Stimulated activated CD4-positive, alpha-beta T cell treated with anti-CD3 and anti-CD28 coated beads, Interleukin-4, amount 100 ng/mL, for 48 hours (primary cell): Measurements from ENCODE around the gene TWIST2.

ENCODE experiments used
- DNase-seq, 2 donors: peaks; one replicate each; pipeline ENCODE4 v3.0.0-alpha.2; 2020; ENCODE audit warnings: low read depth in 2 of 2

Gene TWIST2

GRCh38 chr2:238939521-238940403 lies 91.9 kb downstream of the TWIST2 start:
- no peak for DNase-seq

GRCh38 chr2:238940806-238941205 lies 92.9 kb downstream of the TWIST2 start:
- no peak for DNase-seq

DNA sequence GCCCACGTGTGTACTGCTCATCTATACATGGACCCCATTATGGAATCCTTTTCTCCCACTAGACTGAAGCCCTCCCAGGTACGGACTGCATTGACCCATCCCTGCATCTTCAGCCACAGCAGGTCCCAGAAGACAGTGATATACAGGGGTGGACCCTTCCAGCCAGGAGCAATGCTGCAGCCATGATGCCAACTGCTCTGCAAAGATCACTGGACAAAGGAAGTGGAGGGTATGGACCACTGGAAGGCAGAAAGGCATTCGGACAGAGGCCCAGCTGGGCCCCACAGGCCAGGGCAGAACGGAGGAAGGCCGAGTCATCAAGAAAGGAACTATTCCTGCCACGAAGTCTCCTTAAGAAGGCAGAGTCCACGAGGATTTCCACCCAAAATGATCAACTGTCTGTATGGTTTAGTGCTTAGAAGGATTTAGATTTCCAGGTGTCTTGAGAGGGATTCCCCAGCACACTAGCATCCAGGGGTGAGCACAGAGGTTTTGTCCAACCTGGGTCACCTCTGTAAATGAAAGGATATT lies 93.4 kb downstream of the TWIST2 start:
- DNase-seq: no peak

DNA sequence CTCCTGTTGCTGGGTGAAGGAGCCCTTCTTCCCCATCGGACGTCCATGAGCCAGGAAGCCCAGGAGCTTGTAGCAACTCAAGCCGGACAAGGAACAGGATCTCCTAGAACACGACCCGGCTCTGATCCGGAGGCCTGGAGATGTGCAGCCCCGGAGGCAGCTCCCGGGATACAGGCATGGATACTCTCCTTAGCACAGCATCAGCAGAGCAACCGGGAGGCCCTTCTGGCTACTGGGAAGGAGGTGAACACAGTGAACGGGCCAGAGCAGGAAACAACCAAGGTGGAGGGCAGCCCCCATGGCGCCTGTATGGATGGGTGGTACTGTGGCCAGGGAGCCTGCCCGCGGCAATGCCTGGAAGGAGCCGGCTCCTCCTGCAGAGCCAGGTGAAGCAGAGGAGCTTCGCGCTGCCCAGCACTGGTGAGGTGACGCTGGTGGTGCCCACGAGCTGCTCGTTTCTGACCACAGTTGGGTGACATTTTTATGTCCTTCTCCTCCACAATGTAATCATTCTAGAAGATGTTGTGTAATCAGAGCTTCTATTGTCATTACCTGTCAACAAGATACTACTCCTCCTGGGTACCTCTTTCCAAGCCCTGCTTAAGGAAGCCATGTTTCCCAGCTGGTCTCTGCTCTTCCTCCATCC lies 94.3 kb downstream of the TWIST2 start:
- DNase-seq: no peak

DNA sequence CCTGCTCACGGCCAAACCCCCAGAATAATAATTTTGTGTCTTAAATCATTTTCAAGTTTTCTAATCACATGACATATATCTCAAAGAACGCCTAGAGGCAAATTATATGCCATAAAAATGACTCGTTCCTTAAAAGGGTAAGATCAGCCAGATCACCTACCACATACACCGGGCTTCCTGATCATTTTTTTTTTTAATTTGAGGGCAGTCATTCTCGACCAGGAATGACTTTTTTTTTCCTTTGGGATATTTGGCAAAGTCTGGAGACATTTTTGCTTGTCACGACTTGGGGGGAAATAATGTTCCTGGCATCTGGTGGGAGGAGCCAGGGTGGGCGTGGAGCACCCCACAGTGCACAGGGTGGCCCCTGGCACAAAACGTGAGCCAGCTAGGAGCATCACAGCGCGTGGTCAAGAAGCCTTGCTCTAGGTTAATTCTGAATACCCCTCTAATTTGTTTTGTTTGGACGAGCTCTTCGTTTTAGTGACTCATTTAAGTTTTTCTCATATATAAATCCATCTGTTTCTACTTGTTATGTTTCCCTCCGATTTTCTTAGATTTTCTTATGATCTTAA lies 94.9 kb downstream of the TWIST2 start:
- no peak for DNase-seq

DNA sequence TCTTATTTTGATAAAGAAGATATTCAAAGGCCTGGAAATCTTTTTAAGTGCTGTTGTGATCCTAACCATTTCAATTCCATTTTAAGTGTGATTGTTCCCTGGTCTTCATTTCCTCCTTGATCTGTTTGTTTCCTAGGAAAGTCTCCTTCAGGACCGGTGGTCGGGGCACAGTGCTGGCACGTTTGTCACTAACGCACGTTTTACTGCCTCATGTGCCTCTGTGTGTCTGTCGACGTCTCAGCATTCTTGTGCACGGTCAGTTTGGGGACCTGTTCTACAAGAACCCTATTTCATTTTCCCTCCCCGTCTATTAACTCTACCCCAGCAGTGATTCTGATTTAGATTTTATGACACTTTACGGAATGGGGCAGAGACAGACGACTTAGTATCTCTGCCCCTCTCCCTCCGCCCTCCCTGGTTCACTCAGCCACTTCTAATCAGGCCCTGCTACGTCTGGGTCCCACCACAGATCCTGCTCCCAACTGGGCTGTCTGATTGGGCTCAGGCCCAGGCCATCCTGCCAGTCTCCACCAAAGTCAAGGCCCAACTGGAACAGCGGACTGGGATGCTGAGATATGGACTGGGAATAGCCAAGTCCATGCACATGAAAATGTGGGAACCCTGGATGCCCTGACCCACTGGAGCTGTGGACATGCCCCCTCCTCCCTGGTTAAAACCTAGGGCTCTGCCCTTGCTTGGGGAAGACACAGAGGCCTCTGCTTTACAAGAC lies 95.6 kb downstream of the TWIST2 start:
- no peak for DNase-seq

- DNase-seq: peak; percentile 5 to 7
Measured at GRCh38 chr2:238945433-238946150, 97.7 kb downstream of the TWIST2 start.

GRCh38 chr2:238946318-238947242 lies 98.7 kb downstream of the TWIST2 start:
- no peak for DNase-seq

- DNase-seq: no peak
Measured at GRCh38 chr2:238947243-238947760, 99.4 kb downstream of the TWIST2 start.

- no peak for DNase-seq
Measured at GRCh38 chr2:238947920-238948710, 100.2 kb downstream of the TWIST2 start.

DNA sequence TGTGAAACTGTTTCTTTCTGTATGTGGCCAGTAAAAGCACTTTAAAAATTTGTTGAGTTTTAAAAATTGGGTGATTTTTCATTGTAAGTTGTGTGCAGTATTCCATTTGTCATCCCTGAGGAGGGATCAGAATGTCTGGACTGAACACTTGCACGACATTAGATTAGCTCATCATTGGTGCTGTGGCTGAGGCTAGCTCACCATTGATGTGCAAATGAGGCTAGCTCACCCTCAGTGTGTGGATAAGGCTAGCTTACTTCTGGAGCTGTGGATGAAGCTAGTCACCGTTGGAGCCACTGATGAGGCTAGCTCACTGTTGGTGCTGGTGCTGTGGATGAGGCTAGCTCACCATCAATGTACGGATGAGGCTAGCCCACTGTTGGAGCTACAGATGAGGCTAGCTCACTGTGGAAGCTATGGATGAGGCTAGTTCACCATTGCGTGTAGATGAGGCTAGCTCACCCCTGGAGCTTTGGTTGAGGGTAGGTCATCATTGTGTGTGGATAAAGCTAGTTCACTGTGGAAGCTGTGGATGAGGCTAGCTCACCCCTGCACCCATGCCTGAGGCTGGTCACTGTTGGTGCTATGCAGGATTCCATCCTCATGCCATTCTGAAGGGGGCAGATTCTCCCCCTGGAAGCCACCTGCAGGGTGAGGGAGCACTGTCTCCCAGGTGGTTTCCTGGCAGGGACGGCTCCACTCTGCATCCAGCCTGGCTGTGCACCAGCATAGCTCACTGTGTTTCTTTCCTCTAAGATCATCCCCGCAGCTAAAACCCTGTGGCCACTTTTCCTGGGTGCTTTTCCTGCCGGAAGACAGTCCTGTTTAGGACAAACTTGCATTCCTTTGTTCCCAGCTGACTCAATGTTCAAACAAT lies 101.1 kb downstream of the TWIST2 start:
- DNase-seq: no peak

GRCh38 chr2:238949710-238950345 lies 101.9 kb downstream of the TWIST2 start:
- DNase-seq: no peak

- no peak for DNase-seq
Measured at GRCh38 chr2:238950551-238950950, 102.7 kb downstream of the TWIST2 start.

- DNase-seq: no peak
Measured at GRCh38 chr2:238952261-238952919, 104.5 kb downstream of the TWIST2 start.

GRCh38 chr2:238954841-238955591 lies 107.1 kb downstream of the TWIST2 start:
- no peak for DNase-seq
